Skeletal muscle satellite cell (primary cell): Measurements from ENCODE around the gene TXNL1.
"Not testable (repeated sequence)": the region's sequence is repeated elsewhere in the genome, so short reads cannot be mapped to it uniquely, and the experiment has no call there.

Experiments
- H3K27me3 ChIP-seq: 2 replicates; pipeline ENCODE4 v1.7.0; 2013; ENCODE audit warnings: low read length; ENCODE audit not compliant: control insufficient read depth, insufficient read depth
- H3K36me3 ChIP-seq: 2 replicates; pipeline ENCODE4 v1.7.0; 2013; ENCODE audit warnings: mild to moderate bottlenecking, control low read depth, low read length; ENCODE audit not compliant: insufficient read depth
- H3K4me1 ChIP-seq: 2 replicates; pipeline ENCODE4 v1.7.0; 2013; ENCODE audit warnings: low read length; ENCODE audit not compliant: control insufficient read depth, insufficient read depth
- H3K4me2 ChIP-seq: 2 replicates; pipeline ENCODE4 v1.7.0; 2013; ENCODE audit warnings: mild to moderate bottlenecking, low read length
- H3K4me3 ChIP-seq: 2 replicates; pipeline ENCODE4 v1.7.0; 2013; ENCODE audit warnings: low read length
- H3K9ac ChIP-seq: 2 replicates; pipeline ENCODE4 v1.7.0; 2013; ENCODE audit warnings: mild to moderate bottlenecking, low read depth, low read length, moderate library complexity
- H3K9me3 ChIP-seq: replicated peaks from 2 replicates; pipeline ENCODE4 v1.7.0; 2013; ENCODE audit warnings: mild to moderate bottlenecking, control low read depth, low read length

TXNL1 gene

DNA sequence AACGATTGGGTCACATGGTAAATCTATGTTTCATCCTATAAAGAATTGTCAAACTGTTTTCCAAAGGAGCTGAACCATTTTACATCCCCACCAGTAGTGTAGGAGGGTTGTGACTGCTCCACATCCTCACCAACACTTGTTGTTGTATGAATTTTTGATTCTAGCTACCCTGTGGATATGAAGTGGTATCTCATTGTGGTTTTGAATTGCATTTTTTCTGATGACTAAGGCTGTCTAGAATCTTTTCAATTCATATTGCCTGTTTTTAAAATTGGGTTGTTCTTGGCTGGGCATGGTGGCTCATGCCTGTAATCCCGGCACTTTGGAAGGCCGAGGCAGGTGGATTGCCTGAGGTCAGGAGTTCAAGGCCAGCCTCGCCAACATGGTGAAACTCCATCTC is 44.5 kb downstream of the TXNL1 start:
- no peaks in the 10 kb centered on the region for H3K36me3 ChIP-seq
- no peak overlapping the region for H3K4me3 ChIP-seq
- no peaks in the 10 kb centered on the region for H3K27me3 ChIP-seq
- no peak overlapping the region for H3K4me2 ChIP-seq
- H3K4me1 ChIP-seq: no peaks in the 10 kb centered on the region
- H3K9ac ChIP-seq: no peak overlapping the region
- no peaks in the 10 kb centered on the region for H3K9me3 ChIP-seq

DNA sequence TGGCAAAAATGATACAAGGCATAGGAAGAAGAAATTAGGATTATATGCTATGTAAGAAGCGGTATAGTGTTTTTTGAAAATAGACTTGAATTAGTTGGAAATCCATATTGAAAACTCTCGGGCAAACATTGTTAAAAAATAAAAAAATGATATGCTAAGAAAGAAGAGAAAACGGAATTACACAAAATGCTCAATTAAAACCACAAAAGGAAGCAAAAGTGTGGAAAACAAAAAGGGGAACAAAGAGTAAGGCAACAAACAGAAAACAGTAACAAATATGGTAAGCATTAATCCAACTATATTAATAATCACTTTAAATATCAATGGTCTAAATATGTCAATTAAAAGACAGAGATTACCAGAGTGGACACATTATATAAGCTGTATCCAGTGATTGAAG is 58.4 kb downstream of the TXNL1 start:
- no peak overlapping the region for H3K4me3 ChIP-seq
- H3K4me2 ChIP-seq: no peak overlapping the region
- no peak overlapping the region for H3K9ac ChIP-seq
- no peaks in the 10 kb centered on the region for H3K9me3 ChIP-seq
- no peaks in the 10 kb centered on the region for H3K27me3 ChIP-seq
- H3K4me1 ChIP-seq: peaks cover 3% of the 10 kb centered on the region
- no peaks in the 10 kb centered on the region for H3K36me3 ChIP-seq

DNA sequence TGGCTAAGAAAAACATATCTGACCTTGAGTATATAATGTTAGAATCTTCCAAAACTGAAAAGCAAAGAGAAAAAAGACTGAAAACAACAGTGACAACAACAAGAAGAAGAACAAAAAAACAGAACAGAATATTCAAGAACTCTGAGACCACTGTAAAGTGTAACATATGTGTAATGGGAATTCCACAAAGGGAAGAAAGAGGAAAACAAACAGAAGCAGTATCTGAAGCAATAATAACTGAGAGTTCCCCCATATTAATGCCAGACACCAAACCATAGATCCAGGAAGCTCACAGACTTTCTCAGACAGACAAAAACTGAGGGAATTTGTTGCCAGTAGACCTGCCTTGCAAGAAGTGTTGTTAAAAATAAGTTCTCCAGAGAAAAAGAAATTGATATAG is 58.9 kb downstream of the TXNL1 start:
- H3K27me3 ChIP-seq: no peaks in the 10 kb centered on the region
- H3K9ac ChIP-seq: no peak overlapping the region
- H3K36me3 ChIP-seq: no peaks in the 10 kb centered on the region
- no peak overlapping the region for H3K4me3 ChIP-seq
- H3K4me2 ChIP-seq: no peak overlapping the region
- peaks cover 3% of the 10 kb centered on the region for H3K4me1 ChIP-seq
- H3K9me3 ChIP-seq: no peaks in the 10 kb centered on the region

DNA sequence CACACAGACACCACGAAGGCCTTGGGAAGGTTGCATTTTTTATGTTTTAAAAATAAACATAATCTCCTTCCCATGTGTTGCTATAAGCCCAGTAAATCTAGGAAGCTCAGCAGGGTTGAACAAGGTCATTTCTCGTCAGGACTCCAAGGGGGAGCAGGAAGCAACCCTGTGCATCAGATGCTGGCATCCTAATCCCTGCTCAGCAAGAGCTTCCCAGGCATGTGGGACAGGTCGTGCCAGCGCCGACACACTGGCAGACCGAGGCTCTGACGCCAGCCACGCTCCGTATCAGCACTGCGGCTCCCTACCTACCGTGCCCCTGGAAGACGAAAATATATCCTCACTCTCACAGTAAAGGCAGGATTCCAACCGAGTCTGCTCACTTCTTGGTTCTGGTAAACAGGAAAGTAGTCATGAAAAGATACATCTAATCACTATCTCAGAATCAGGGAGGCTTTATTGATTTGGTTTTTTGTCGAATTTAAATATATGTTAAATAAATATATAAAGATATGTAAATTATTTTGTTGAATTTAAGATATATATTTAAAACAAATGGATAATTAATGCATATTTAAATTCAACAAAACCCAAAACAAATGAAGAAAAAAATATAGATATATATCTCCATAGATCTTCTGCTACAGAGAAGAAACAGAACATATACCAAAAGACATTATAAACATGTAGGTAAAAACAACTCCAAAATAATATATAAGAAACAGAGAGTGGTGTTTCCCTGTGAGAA is 61.4 kb downstream of the TXNL1 start:
- Histone ChIP-seq H3K9me3 (no peaks in the 10 kb centered on the region), H3K36me3 (no peaks in the 10 kb centered on the region), H3K4me1 (peaks cover 3% of the 10 kb centered on the region), H3K4me2 (peak overlapping the region; percentile 58), H3K4me3 (no peak overlapping the region), H3K9ac (no peak overlapping the region), H3K27me3 (no peaks in the 10 kb centered on the region)

DNA sequence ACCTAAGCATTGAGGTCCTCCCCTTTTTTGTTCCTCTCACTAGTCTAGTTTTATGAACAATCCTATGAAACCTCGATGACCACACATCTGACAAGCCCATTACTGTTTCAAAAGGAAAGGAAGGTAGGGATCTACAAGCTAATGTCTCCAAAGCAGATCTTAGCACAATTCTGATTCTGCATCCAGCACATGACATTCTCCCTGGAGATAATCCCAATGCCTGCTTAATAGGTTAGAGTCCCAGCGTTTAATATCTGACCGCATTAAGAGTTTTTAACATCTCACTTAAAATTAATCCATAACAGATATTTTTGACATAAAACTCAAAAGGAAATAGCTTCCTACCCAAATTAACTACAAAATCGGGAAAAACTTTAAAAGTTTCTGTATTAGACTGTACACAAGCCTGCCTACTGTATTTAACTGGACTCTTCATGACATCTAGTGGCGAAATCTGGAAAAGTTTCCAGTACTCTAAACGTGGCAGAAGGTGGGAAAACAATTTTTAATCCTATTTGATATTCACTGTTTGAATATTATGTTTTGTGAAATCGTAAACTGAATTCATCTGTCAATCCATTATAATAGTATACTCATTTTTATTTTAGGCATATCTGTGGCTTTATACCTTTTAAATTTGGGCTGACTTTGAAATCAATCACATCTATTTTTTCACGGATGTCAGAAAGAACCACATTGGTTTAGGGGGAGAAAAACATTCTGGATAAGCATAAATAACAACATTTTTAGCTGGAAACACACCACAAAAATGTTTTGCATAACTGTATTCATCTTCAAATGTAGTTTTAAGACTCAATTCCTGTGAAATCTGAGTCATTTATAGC is 62.4 kb downstream of the TXNL1 start:
- Histone ChIP-seq H3K9me3 (no peaks in the 10 kb centered on the region), H3K36me3 (no peaks in the 10 kb centered on the region), H3K4me1 (peaks cover 3% of the 10 kb centered on the region), H3K27me3 (no peaks in the 10 kb centered on the region), H3K9ac (no peak overlapping the region), H3K4me2 (peak overlapping the region; percentile 35), H3K4me3 (no peak overlapping the region)

DNA sequence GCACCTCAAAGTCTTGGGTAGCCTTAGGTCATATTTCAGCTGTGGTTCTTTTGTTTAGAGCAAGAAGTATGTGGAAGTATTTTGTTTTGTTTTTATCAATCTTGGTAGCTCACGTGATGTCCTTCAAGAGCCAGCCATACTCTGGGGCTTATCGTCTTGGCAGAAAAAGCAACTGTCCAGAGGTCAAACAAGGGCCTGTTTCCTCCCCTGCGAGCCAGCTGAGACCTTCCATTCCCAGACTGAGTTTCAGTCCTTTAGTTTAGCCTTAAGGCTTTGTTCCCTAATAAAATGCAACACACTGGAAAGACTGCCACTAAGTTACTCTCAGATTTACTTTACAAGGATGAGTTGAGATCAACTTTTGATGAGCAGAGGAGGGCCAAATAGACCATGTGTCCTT is 63.5 kb downstream of the TXNL1 start:
- Histone ChIP-seq H3K9ac (no peak overlapping the region), H3K4me3 (no peak overlapping the region), H3K36me3 (no peaks in the 10 kb centered on the region), H3K4me2 (no peak overlapping the region), H3K9me3 (no peaks in the 10 kb centered on the region), H3K4me1 (peaks cover 3% of the 10 kb centered on the region), H3K27me3 (no peaks in the 10 kb centered on the region)

DNA sequence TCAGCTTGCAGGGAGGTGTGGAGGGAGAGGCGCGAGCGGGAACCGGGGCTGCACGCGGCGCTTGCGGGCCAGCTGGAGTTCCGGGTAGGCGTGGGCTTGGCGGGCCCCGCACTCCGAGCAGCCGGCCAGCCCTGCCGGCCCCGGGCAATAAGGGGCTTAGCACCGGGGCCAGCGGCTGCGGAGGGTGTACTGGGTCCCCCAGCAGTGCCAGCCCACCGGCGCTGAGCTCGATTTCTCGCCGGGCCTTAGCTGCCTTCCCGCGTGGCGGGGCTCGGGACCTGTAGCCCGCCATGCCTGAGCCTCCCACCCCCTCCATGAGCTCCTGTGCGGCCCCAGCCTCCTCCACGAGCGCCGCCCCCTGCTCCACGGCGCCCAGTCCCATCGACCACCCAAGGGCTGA is 66.1 kb downstream of the TXNL1 start:
- not testable (repeated sequence) for H3K9me3 ChIP-seq, H3K27me3 ChIP-seq, H3K4me2 ChIP-seq, H3K9ac ChIP-seq, H3K36me3 ChIP-seq, H3K4me1 ChIP-seq, H3K4me3 ChIP-seq

DNA sequence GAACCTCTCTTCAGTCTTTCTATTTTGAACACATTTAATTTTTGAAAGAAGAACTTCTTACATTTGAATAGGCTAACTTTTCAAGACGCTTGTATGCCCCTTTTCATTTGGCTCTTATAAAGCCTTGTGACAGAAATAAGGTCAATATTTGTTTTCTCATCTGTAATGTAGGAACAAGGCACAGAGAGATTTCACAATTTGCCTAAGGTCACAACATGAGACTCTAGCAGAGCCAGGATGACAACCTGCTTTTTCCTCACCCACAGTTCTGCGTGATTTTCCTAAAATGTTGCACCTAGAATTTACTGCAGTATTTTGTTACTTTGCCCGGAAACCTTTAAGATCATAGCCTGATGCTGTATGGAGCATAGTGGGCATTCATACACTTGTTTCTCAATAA is 67.4 kb downstream of the TXNL1 start:
- Histone ChIP-seq H3K9me3 (no peaks in the 10 kb centered on the region), H3K9ac (no peak overlapping the region), H3K4me3 (no peak overlapping the region), H3K27me3 (no peaks in the 10 kb centered on the region), H3K4me2 (no peak overlapping the region), H3K36me3 (no peaks in the 10 kb centered on the region), H3K4me1 (peaks cover 2% of the 10 kb centered on the region)

DNA sequence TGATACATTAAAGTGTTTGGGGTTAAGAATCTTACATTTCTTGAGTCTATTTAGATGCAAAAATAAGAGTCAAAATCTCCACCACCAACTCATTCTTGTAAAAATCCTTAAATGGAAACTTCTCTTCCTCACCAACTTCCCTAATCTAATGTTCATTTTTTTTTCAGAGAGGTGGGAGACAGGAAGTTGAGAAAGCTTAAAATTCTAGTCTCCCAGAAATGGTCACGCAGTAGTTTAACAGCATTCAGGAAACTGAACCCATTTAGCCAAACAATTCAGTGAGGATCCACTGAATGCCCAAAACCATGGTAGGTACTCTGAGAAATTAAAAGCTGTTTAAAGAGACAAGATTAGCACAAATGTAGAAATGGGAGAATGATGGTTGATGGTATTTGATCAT is 69.0 kb downstream of the TXNL1 start:
- H3K9ac ChIP-seq: no peak overlapping the region
- H3K4me1 ChIP-seq: peaks cover 14% of the 10 kb centered on the region
- no peaks in the 10 kb centered on the region for H3K36me3 ChIP-seq
- no peaks in the 10 kb centered on the region for H3K9me3 ChIP-seq
- H3K27me3 ChIP-seq: no peaks in the 10 kb centered on the region
- H3K4me3 ChIP-seq: no peak overlapping the region
- H3K4me2 ChIP-seq: no peak overlapping the region

DNA sequence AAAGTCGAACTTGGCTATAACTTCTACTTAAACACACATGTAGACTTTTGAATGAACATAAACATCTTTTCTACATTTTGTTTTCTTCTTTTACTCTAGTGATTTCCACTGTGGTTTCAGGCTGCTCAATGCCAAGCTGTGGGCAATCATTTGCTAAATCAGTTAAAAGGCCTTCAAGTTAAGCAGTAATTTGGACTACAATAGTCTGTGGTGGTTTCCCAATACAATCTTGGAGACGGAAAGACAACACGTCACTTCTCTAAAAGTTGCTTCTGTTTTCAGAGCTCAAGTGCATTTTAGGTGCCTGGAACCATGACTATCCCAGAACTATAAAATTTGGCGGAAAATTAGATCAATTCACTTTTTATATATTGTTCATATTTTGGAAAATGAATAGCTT is 69.4 kb downstream of the TXNL1 start:
- no peaks in the 10 kb centered on the region for H3K27me3 ChIP-seq
- H3K4me2 ChIP-seq: no peak overlapping the region
- H3K4me1 ChIP-seq: peaks cover 14% of the 10 kb centered on the region
- H3K36me3 ChIP-seq: no peaks in the 10 kb centered on the region
- H3K9ac ChIP-seq: no peak overlapping the region
- H3K4me3 ChIP-seq: no peak overlapping the region
- no peaks in the 10 kb centered on the region for H3K9me3 ChIP-seq

DNA sequence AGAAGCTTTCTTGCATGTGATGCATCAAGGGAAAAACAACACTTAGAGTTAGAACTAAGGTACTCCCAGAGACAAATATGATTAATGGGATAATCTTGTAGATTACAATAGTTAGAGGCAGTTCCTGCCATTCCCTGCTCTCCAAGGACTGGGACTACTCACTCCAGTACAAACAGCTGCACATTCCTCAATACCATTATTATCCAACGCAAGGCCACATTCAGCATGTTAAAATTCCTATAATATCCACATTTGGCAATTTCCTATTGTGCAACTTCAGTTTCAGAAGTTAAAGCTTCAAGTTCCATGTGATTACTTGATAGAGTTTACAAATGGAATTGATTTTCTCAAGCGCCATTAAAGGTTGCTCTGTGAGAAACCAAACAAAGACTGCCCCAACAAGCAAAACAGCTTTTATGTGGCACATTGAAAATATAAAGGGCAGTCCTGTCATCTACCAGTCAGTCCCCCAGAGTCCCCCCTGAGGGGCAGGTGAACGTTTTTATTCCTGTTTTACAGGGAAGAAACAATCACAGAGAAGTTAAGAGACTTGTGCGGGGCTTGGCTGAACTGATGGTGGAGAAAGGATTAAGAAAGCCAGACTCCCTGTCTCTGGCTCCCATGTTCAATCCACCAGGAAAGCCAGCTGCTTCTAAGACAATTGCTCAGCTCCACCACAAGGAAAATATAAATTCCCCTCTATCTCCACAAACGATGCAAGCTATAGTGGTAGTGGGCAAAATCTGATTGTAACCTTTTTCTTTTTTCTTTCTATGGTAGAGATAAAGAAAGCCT is 72.6 kb downstream of the TXNL1 start:
- Histone ChIP-seq H3K4me3 (no peak overlapping the region), H3K9me3 (no peaks in the 10 kb centered on the region), H3K4me2 (peak overlapping the region; percentile 4), H3K9ac (peak overlapping the region; percentile 44), H3K27me3 (no peaks in the 10 kb centered on the region), H3K36me3 (no peaks in the 10 kb centered on the region), H3K4me1 (peaks cover 14% of the 10 kb centered on the region)
